ENCODE results near the gene RAB22A. TPM values are rescaled to one million over a fixed set of nuclear protein-coding genes. Genes with fewer than 3 reads are reported as not detected.
A peak's percentile ranks its signal among the peaks of the same experiment; 100 is the strongest.

RAB22A gene
- total RNA-seq, 4 donors from 2014 or later = 26.6 to 33.6 (median 29.2) TPM

DNA sequence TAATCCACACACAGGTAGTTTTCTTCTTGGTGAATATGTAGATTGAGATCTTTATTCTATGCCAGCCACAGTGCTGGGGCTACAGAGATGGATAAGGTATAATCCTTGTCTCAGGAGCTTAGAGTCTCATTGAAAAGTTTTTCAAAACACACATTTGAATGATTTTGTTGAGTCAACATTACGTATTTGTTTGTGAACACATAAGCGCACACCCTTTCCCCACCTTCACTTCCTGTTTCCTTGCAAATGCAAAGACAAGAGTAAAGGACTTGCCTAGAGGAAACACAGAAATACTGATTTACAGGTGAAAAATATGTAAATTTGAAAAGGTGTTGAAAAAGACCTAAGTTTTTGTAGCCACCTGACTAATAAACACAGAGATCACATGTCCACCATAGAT lies 107.3 kb downstream of the RAB22A start:
- 51 to 55% methylated on average over 2 of the region's 2 CpGs for WGBS, 2 donors

More for the DNA sequence above, 107.3 kb downstream of the RAB22A start:
- Histone ChIP-seq H3K27ac (peak overlapping the region in 1 of 3 donors; percentile 18), H3K4me1 (peaks cover 29 to 52% of the 10 kb centered on the region in 2 donors), H3K27me3 (no peaks in the 10 kb centered on the region), H3K36me3 (no peaks in the 10 kb centered on the region), H3K4me3 (replicated peaks in 1 of 3) (no peak overlapping the region), H3K9me3 (no peaks in the 10 kb centered on the region)
- TF ChIP-seq, protein P1, sequence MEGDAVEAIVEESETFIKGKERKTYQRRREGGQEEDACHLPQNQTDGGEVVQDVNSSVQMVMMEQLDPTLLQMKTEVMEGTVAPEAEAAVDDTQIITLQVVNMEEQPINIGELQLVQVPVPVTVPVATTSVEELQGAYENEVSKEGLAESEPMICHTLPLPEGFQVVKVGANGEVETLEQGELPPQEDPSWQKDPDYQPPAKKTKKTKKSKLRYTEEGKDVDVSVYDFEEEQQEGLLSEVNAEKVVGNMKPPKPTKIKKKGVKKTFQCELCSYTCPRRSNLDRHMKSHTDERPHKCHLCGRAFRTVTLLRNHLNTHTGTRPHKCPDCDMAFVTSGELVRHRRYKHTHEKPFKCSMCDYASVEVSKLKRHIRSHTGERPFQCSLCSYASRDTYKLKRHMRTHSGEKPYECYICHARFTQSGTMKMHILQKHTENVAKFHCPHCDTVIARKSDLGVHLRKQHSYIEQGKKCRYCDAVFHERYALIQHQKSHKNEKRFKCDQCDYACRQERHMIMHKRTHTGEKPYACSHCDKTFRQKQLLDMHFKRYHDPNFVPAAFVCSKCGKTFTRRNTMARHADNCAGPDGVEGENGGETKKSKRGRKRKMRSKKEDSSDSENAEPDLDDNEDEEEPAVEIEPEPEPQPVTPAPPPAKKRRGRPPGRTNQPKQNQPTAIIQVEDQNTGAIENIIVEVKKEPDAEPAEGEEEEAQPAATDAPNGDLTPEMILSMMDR (IDR thresholded peaks at IDR 0.05) = no peak
- TF ChIP-seq POLR2A (IDR thresholded peaks at IDR 0.05) = no peak
- intact Hi-C loops (cut with DNase I) = no loop called here
- no peak for DNase-seq

Other genes starting within 250 kb of the RAB22A start
- gene ANKRD60, start 81.1 kb upstream of the RAB22A start, total RNA-seq = not detected
- gene VAPB, start 79.5 kb downstream of the RAB22A start, total RNA-seq = 10 to 100 TPM; 37.8 to 53.3 (median 39.2) TPM
- under 1 TPM in 1 of 4 donors, not detected in 3; 0.11 TPM for gene APCDD1L, start 205.7 kb downstream of the RAB22A start, total RNA-seq